AG09319 (cell line): ENCODE data around the gene EPB41L1.

Experiments used
- DNase-seq: peaks from one replicate; pipeline ENCODE4 v3.0.0-alpha.2; 2010; ENCODE audit warnings: low read depth; ENCODE audit errors: extremely low read depth
- CTCF ChIP-seq: IDR thresholded peaks from 2 replicates; pipeline ENCODE4 v1.5.1; 2011; ENCODE audit warnings: low read depth, mild to moderate bottlenecking, inconsistent platforms, low read length, moderate library complexity

The EPB41L1 gene

GRCh38 chr20:36118371-36118770 lies 36.2 kb upstream of the EPB41L1 start:
- no peak for TF ChIP-seq CTCF
- DNase-seq = no peak

- no peak for DNase-seq
- no peak for TF ChIP-seq CTCF
Observed at GRCh38 chr20:36119537-36119936, 35.0 kb upstream of the EPB41L1 start.

- no peak for DNase-seq
- TF ChIP-seq CTCF = no peak
Observed at GRCh38 chr20:36120241-36120640, 34.3 kb upstream of the EPB41L1 start.

GRCh38 chr20:36120991-36121390 lies 33.5 kb upstream of the EPB41L1 start:
- no peak for DNase-seq
- TF ChIP-seq CTCF = no peak

GRCh38 chr20:36121981-36122930 lies 32.3 kb upstream of the EPB41L1 start:
- TF ChIP-seq CTCF = no peak
- DNase-seq = no peak

GRCh38 chr20:36122931-36123288 lies 31.6 kb upstream of the EPB41L1 start:
- no peak for TF ChIP-seq CTCF
- no peak for DNase-seq

- no peak for TF ChIP-seq CTCF
- no peak for DNase-seq
Observed at GRCh38 chr20:36125097-36125496, 29.4 kb upstream of the EPB41L1 start.
